ENCODE measurements around the gene EVX2.

The EVX2 gene

GRCh38 chr2:176081376-176081836 lies 2.4 kb downstream of the EVX2 start:
- no peak for DNase-seq

- DNase-seq: no peak
Observed at GRCh38 chr2:176080540-176081375, 3.0 kb downstream of the EVX2 start.

- no peak for DNase-seq
Observed at GRCh38 chr2:176079831-176080539, 3.8 kb downstream of the EVX2 start.

- no peak for DNase-seq
Observed at GRCh38 chr2:176079285-176079830, 4.4 kb downstream of the EVX2 start.

GRCh38 chr2:176078541-176079284 lies 5.0 kb downstream of the EVX2 start:
- DNase-seq: no peak

- DNase-seq: no peak
Observed at GRCh38 chr2:176076796-176077195, 7.0 kb downstream of the EVX2 start.

- no peak for DNase-seq
Observed at GRCh38 chr2:176076063-176076462, 7.7 kb downstream of the EVX2 start.

GRCh38 chr2:176075481-176075880 lies 8.3 kb downstream of the EVX2 start:
- DNase-seq: no peak

GRCh38 chr2:176074919-176075425 lies 8.8 kb downstream of the EVX2 start:
- DNase-seq: no peak

- DNase-seq: no peak
Observed at GRCh38 chr2:176072951-176073904, 10.5 kb downstream of the EVX2 start.

- DNase-seq: no peak
Observed at GRCh38 chr2:176072292-176072669, 11.5 kb downstream of the EVX2 start.

- no peak for DNase-seq
Observed at GRCh38 chr2:176071330-176072291, 12.2 kb downstream of the EVX2 start.

GRCh38 chr2:176068419-176068832 lies 15.3 kb downstream of the EVX2 start:
- no peak for DNase-seq

- no peak for DNase-seq
Observed at GRCh38 chr2:176067589-176068418, 16.0 kb downstream of the EVX2 start.

GRCh38 chr2:176066645-176067588 lies 16.8 kb downstream of the EVX2 start:
- no peak for DNase-seq

GRCh38 chr2:176063958-176064357 lies 19.8 kb downstream of the EVX2 start:
- no peak for DNase-seq

GRCh38 chr2:176056406-176056805 lies 27.4 kb downstream of the EVX2 start:
- DNase-seq: no peak

GRCh38 chr2:176039375-176039774 lies 44.4 kb downstream of the EVX2 start:
- DNase-seq: no peak
